Esophagus muscularis mucosa (tissue), 4 donors: ENCODE data around the gene TMEM144. TPM values are rescaled to one million over a fixed set of nuclear protein-coding genes. Genes with fewer than 3 reads are reported as not detected.

Source experiments
- DNase-seq: peaks from one replicate; pipeline ENCODE4 v3.0.0-alpha.2; 2017; ENCODE audit errors: extremely low spot score
- H3K27ac ChIP-seq, 4 donors: fragments of 200-600 bp; sonication (generic); replicated peaks in 1 of 4; 1 replicate in 3 of 4; 2 replicates in 1 of 4; pipeline ENCODE4 v1.5.1; 2016 to 2019; ENCODE audit warnings: mild to moderate bottlenecking in 1 of 4
- H3K27me3 ChIP-seq, 4 donors: fragments of 200-600 bp; sonication (generic); one replicate each; pipeline versions ENCODE4 v1.5.1 to v1.6.0; 2016 to 2019
- H3K36me3 ChIP-seq, 4 donors: fragments of 200-600 bp; sonication (generic); one replicate each; pipeline ENCODE4 v1.5.1; 2016 to 2019
- H3K4me1 ChIP-seq, 4 donors: fragments of 200-600 bp; sonication (generic); one replicate each; pipeline ENCODE4 v1.5.1; 2016 to 2019
- H3K4me3 ChIP-seq, 4 donors: fragments of 200-600 bp; sonication (generic); 1 replicate in 2 of 4; 2 replicates in 2 of 4; pipeline ENCODE4 v1.5.1; 2016 to 2019; ENCODE audit warnings: mild to moderate bottlenecking in 4 of 4, moderate library complexity in 1 of 4
- H3K9me3 ChIP-seq, 4 donors: fragments of 200-600 bp; sonication (generic); 1 replicate in 3 of 4; 2 replicates in 1 of 4; pipeline ENCODE4 v1.5.1; 2016 to 2019
- EP300 ChIP-seq: sonication (generic); formaldehyde crosslinking; IDR thresholded peaks from one replicate; pipeline ENCODE4 v1.6.1; 2017; ENCODE audit warnings: antibody characterized with exemption
- POLR2A ChIP-seq: fragments of 450-650 bp; IDR thresholded peaks from one replicate; pipeline ENCODE4 v1.6.1; 2017; ENCODE audit warnings: antibody characterized with exemption, moderate library complexity, mild to moderate bottlenecking, low read depth
- POLR2AphosphoS5 ChIP-seq, 2 donors: sonication (generic); formaldehyde crosslinking; IDR thresholded peaks; one replicate each; pipeline ENCODE4 v1.6.1; 2017; ENCODE audit warnings: antibody characterized with exemption in 2 of 2
- WGBS: methylation state at CpG from one replicate; pipeline ENCODE4 v1.1.5; 2018; 5-methylcytosine and 5-hydroxymethylcytosine counted together
- intact Hi-C: fragments of 100-400 bp; cut with DNase I; formaldehyde crosslinking; loops from one replicate; pipeline ENCODE4 v1.15.1; 2023
- total RNA-seq, 4 donors: library from RNA; depleted of rRNA; stranded (reverse); fragments of >200 nt; gene quantifications; one replicate each; pipeline versions ENCODE4 v1.1.0 to v1.2.1, GENCODE V29; 2016
- TF ChIP-seq, protein P1 (sequence below), 3 experiments: fragments of 200-600 bp in 2 of 3; fragments of 450-650 bp in 1 of 3; sonication (generic) in 2 of 3; IDR thresholded peaks; one replicate each; pipeline ENCODE4 v1.5.1; 2017 to 2019; ENCODE audit warnings: antibody characterized with exemption in 3 of 3, mild to moderate bottlenecking in 2 of 3, moderate library complexity in 1 of 3

TMEM144 gene
- total RNA-seq, 4 donors from 2014 or later: 1.3 to 3.3 (median 2.7) TPM

DNA sequence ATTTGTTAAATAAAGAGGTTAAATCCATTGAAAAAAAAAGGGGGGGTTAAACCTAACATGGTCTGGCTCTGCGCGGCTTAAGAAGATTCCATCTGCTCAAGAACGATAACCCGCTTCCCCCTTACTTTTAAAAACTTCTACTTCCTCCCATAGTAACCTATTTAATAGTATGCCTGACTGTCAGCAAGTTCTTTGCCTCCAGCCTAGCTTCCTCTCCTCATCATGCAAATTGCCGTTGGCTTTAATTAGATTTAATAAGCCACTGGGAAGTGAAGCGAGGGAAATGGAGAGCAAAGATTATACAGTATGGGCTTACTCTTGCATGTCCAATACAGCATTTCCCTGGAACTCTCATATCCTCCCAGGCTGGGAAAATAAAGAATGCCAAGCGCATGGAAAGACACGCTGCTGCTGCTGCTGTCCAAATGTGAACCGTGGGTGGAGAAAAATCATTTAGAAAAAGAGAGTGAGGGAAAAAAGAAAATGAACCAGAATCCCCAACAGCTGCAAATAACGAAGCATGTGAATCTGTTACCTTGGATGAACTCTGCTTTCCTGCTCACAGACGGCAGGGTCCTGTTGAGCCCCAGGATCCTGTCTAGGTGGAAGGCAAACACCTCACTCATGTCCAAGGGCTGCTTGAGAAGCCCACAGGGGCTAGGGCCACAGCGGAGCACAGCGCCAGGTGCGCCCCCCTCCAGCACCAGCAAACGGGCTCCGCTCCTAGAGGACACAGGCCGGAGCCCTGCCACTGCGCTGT lies 40.2 kb upstream of the TMEM144 start:
- H3K36me3 ChIP-seq: no peaks in the 10 kb centered on the region
- peaks cover 26 to 55% (median 50%) of the 10 kb centered on the region in 4 donors for H3K4me1 ChIP-seq
- DNase-seq: no peak
- TF ChIP-seq POLR2AphosphoS5 (IDR thresholded peaks at IDR 0.05) (no peak), EP300 (no peak), POLR2A (no peak)
- TF ChIP-seq, protein P1, sequence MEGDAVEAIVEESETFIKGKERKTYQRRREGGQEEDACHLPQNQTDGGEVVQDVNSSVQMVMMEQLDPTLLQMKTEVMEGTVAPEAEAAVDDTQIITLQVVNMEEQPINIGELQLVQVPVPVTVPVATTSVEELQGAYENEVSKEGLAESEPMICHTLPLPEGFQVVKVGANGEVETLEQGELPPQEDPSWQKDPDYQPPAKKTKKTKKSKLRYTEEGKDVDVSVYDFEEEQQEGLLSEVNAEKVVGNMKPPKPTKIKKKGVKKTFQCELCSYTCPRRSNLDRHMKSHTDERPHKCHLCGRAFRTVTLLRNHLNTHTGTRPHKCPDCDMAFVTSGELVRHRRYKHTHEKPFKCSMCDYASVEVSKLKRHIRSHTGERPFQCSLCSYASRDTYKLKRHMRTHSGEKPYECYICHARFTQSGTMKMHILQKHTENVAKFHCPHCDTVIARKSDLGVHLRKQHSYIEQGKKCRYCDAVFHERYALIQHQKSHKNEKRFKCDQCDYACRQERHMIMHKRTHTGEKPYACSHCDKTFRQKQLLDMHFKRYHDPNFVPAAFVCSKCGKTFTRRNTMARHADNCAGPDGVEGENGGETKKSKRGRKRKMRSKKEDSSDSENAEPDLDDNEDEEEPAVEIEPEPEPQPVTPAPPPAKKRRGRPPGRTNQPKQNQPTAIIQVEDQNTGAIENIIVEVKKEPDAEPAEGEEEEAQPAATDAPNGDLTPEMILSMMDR (IDR thresholded peaks at IDR 0.05): no peak
- H3K4me3 ChIP-seq: peak overlapping the region; percentile 52 to 56 (median 54)
- 43% methylated on average over 17 of the region's 18 CpGs for WGBS
- intact Hi-C loops: loop anchor here (10.0 kb wide), 1 partner anchor 955 kb away; no protein-coding TSS in a partner anchor
- no peaks in the 10 kb centered on the region for H3K9me3 ChIP-seq
- peak overlapping the region; percentile 73 to 79 (median 76) for H3K27ac ChIP-seq
- no peaks in the 10 kb centered on the region for H3K27me3 ChIP-seq

- H3K36me3 ChIP-seq: no peaks in the 10 kb centered on the region
- H3K27me3 ChIP-seq: no peaks in the 10 kb centered on the region
- TF ChIP-seq EP300: no peak
- TF ChIP-seq, protein P1 (IDR thresholded peaks at IDR 0.05): peak; percentile 27 to 52 (median 34)
- TF ChIP-seq POLR2AphosphoS5 (IDR thresholded peaks at IDR 0.05): peak in 1 of 2 donors; percentile 42
- TF ChIP-seq POLR2A: no peak
- DNase-seq: no peak
- no peaks in the 10 kb centered on the region for H3K9me3 ChIP-seq
- intact Hi-C loops: loop anchor here (10.0 kb wide), 1 partner anchor 956 kb away; no protein-coding TSS in a partner anchor
- H3K4me3 ChIP-seq: peak overlapping the region; percentile 52 to 56 (median 54)
- 56% methylated on average over 22 of the region's 42 CpGs for WGBS
- peak overlapping the region; percentile 73 to 79 (median 76) for H3K27ac ChIP-seq
- peaks cover 23 to 49% (median 45%) of the 10 kb centered on the region in 4 donors for H3K4me1 ChIP-seq
Measured at GRCh38 chr4:158170691-158171561, 39.4 kb upstream of the TMEM144 start.

- Histone ChIP-seq H3K4me3 (peak within 1 kb of the TSS; percentile 52 to 56 (median 54)), H3K27me3 (no peaks in the 10 kb centered on the region), H3K36me3 (no peaks in the 10 kb centered on the region), H3K27ac (peak within 1 kb of the TSS; percentile 58 to 79 (median 74)), H3K9me3 (no peaks in the 10 kb centered on the region), H3K4me1 (peaks cover 24 to 48% (median 34%) of the 10 kb centered on the region in 4 donors)
- TF ChIP-seq, protein P1 (IDR thresholded peaks at IDR 0.05): peak; percentile 65 to 69 (median 65)
- TF ChIP-seq EP300: no peak
- intact Hi-C loops: loop anchor here (2.0 to 10.0 kb wide), 2 partner anchors 180 to 958 kb away; no protein-coding TSS in a partner anchor
- DNase-seq: no peak
- WGBS: 13% methylated on average over 12 of the region's 12 CpGs
Measured at GRCh38 chr4:158172261-158173258, 37.7 kb upstream of the TMEM144 start, which contains the start of gene GASK1B. TSS of gene GASK1B (minus strand) at chr4:158173025. CDS start at chr4:158171375, 1,650 bp downstream.

- H3K27ac ChIP-seq: no peak overlapping the region
- DNase-seq: no peak
- no peaks in the 10 kb centered on the region for H3K36me3 ChIP-seq
- H3K9me3 ChIP-seq: no peaks in the 10 kb centered on the region
- WGBS: 68% methylated on average over 2 of the region's 2 CpGs
- TF ChIP-seq, protein P1 (IDR thresholded peaks at IDR 0.05): no peak
- TF ChIP-seq EP300: no peak
- TF ChIP-seq POLR2AphosphoS5 (IDR thresholded peaks at IDR 0.05): no peak
- TF ChIP-seq POLR2A: no peak
- H3K4me1 ChIP-seq: peaks cover 19 to 32% (median 25%) of the 10 kb centered on the region in 4 donors
- intact Hi-C loops: loop anchor here (10.0 kb wide), 1 partner anchor 961 kb away; no protein-coding TSS in a partner anchor
- H3K4me3 ChIP-seq: no peak overlapping the region
- no peaks in the 10 kb centered on the region for H3K27me3 ChIP-seq
Measured at GRCh38 chr4:158176108-158176507, 34.2 kb upstream of the TMEM144 start.
